ENCODE data around the gene OR51B4.

DNA sequence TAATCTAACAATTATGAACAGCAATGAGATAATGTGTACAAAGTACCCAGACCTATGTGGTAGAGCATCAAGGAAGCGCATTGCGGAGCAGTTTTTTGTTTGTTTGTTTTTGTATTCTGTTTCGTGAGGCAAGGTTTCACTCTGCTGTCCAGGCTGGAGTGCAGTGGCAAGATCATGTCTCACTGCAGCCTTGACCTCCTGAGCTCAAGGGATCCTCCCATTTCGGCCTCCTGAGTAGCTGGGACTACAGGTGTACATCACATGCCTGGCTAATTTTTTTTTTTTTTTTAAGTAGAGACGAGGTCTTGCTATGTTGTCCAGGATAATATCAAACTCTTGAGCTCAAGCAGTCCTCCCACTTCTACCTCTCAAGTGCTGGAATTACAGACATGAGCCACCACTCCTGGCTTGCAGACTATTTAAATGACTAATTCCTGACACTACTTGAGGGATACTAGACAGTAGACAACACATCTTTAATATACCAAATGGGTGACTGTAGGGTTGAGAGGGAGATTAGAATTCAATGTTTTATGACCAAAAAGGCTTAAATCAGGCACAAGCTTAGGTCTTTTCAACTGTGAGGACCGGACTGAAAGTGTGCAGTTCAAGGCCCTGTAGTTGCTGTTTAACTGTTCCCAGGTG, 12.7 kb downstream of the OR51B4 start:
- TF ChIP-seq, protein P1, sequence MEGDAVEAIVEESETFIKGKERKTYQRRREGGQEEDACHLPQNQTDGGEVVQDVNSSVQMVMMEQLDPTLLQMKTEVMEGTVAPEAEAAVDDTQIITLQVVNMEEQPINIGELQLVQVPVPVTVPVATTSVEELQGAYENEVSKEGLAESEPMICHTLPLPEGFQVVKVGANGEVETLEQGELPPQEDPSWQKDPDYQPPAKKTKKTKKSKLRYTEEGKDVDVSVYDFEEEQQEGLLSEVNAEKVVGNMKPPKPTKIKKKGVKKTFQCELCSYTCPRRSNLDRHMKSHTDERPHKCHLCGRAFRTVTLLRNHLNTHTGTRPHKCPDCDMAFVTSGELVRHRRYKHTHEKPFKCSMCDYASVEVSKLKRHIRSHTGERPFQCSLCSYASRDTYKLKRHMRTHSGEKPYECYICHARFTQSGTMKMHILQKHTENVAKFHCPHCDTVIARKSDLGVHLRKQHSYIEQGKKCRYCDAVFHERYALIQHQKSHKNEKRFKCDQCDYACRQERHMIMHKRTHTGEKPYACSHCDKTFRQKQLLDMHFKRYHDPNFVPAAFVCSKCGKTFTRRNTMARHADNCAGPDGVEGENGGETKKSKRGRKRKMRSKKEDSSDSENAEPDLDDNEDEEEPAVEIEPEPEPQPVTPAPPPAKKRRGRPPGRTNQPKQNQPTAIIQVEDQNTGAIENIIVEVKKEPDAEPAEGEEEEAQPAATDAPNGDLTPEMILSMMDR (IDR thresholded peaks at IDR 0.05) = no peak
- no peak for TF ChIP-seq MAX (IDR thresholded peaks at IDR 0.05; ENCODE audit: low read depth)
